ENCODE measurements around the gene TLE3. TPM values are rescaled to one million over a fixed set of nuclear protein-coding genes. Genes with fewer than 3 reads are reported as not detected.

The TLE3 gene
- total and polyA plus RNA-seq, 10 donors = 23.7 to 141 (median 104) TPM

- Histone ChIP-seq H3K36me3 (no peaks in the 10 kb centered on the region), H3K9me3 (no peaks in the 10 kb centered on the region), H3K27me3 (replicated peaks in 1 of 7) (peaks cover 0 to 20% (median 0%) of the 10 kb centered on the region in 7 donors), H3K4me1 (peaks cover 8 to 31% (median 25%) of the 10 kb centered on the region in 6 donors), H3K4me3 (no peak overlapping the region), H3K27ac (no peak overlapping the region)
- DNase-seq = peak; percentile 31
- WGBS, 5 donors = 64 to 94% (median 79%) methylated on average over 2 of the region's 2 CpGs
- intact Hi-C loops (cut with DNase I; ENCODE audit: low total_unique reads) = no loop called here
- TF ChIP-seq POLR2A (IDR thresholded peaks at IDR 0.05) = no peak
- TF ChIP-seq POLR2AphosphoS5 (IDR thresholded peaks at IDR 0.05) = no peak
- no peak for TF ChIP-seq CTCF (IDR thresholded peaks at IDR 0.05 in 8 of 11, conservative IDR thresholded peaks at IDR 0.05 in 3 of 11)
Observed at GRCh38 chr15:70032509-70032908, 65.2 kb downstream of the TLE3 start.

- intact Hi-C loops (cut with DNase I; ENCODE audit: low total_unique reads) = no loop called here
- Histone ChIP-seq H3K4me3 (no peak overlapping the region), H3K27ac (no peak overlapping the region), H3K9me3 (no peaks in the 10 kb centered on the region), H3K36me3 (no peaks in the 10 kb centered on the region), H3K27me3 (replicated peaks in 1 of 7) (peaks cover 0 to 20% (median 0%) of the 10 kb centered on the region in 7 donors), H3K4me1 (peaks cover 8 to 26% (median 18%) of the 10 kb centered on the region in 6 donors)
- WGBS, 5 donors = 87 to 100% (median 98%) methylated on average over 2 of the region's 2 CpGs
- DNase-seq = no peak
- TF ChIP-seq CTCF (IDR thresholded peaks at IDR 0.05 in 8 of 11, conservative IDR thresholded peaks at IDR 0.05 in 3 of 11) = no peak
- no peak for TF ChIP-seq POLR2AphosphoS5 (IDR thresholded peaks at IDR 0.05)
- TF ChIP-seq POLR2A (IDR thresholded peaks at IDR 0.05) = no peak
Observed at GRCh38 chr15:70031713-70032112, 66.0 kb downstream of the TLE3 start.

GRCh38 chr15:70031261-70031660 lies 66.5 kb downstream of the TLE3 start:
- WGBS, 5 donors = 94 to 100% (median 96%) methylated on average over 3 to 5 of the region's 5 CpGs
- Histone ChIP-seq H3K27ac (no peak overlapping the region), H3K36me3 (no peaks in the 10 kb centered on the region), H3K4me3 (no peak overlapping the region), H3K4me1 (peaks cover 8 to 22% (median 13%) of the 10 kb centered on the region in 6 donors), H3K9me3 (no peaks in the 10 kb centered on the region), H3K27me3 (replicated peaks in 1 of 7) (peaks cover 0 to 20% (median 0%) of the 10 kb centered on the region in 7 donors)
- peak; percentile 47 for DNase-seq
- TF ChIP-seq POLR2AphosphoS5 (IDR thresholded peaks at IDR 0.05) (no peak), POLR2A (IDR thresholded peaks at IDR 0.05) (no peak), CTCF (IDR thresholded peaks at IDR 0.05 in 8 of 11, conservative IDR thresholded peaks at IDR 0.05 in 3 of 11) (no peak)
- intact Hi-C loops (cut with DNase I; ENCODE audit: low total_unique reads) = no loop called here

GRCh38 chr15:70030851-70031250 lies 66.9 kb downstream of the TLE3 start:
- peak; percentile 68 for DNase-seq
- intact Hi-C loops (cut with DNase I; ENCODE audit: low total_unique reads) = no loop called here
- Histone ChIP-seq H3K4me1 (peaks cover 6 to 18% (median 9%) of the 10 kb centered on the region in 6 donors), H3K36me3 (no peaks in the 10 kb centered on the region), H3K27ac (no peak overlapping the region), H3K27me3 (replicated peaks in 1 of 7) (peaks cover 0 to 20% (median 0%) of the 10 kb centered on the region in 7 donors), H3K9me3 (no peaks in the 10 kb centered on the region), H3K4me3 (no peak overlapping the region)
- 89 to 97% (median 96%) methylated on average over 3 to 5 of the region's 5 CpGs for WGBS, 5 donors
- TF ChIP-seq POLR2AphosphoS5 (IDR thresholded peaks at IDR 0.05) = no peak
- no peak for TF ChIP-seq CTCF (IDR thresholded peaks at IDR 0.05 in 8 of 11, conservative IDR thresholded peaks at IDR 0.05 in 3 of 11)
- TF ChIP-seq POLR2A (IDR thresholded peaks at IDR 0.05) = no peak

Measured in spleen (tissue), 11 donors.